HG02588 (cell line): ENCODE measurements around the gene KRIT1.
"Not testable (repeated sequence)": the region's sequence is repeated elsewhere in the genome, so short reads cannot be mapped to it uniquely, and the experiment has no call there.

Experiments used
- ATAC-seq: cut with Tn5 transposase; IDR thresholded peaks from one replicate; pipeline ENCODE4 v1.9.1; 2021; ENCODE audit warnings: mild to moderate bottlenecking, moderate library complexity; ENCODE audit not compliant: unreplicated experiment

The KRIT1 gene

DNA sequence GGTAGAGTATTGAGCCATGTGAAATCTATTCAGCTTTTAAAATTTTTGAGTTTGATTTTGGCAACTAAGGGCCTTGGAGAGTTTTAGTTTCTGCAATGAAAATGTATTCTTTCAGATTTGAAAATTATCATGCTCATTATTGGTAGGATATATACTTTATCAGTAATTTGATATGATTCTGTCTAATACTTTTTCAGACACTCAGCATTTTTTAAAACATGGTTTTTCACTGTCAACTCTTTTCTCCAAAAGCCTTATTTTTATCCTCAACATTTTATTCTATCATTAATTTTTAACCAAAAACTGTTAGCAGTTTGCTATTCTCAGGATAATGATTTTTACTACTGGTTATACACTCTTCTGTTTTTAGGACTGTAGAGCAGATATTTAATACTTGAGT, 4.9 kb upstream of the KRIT1 start:
- no peak for ATAC-seq

DNA sequence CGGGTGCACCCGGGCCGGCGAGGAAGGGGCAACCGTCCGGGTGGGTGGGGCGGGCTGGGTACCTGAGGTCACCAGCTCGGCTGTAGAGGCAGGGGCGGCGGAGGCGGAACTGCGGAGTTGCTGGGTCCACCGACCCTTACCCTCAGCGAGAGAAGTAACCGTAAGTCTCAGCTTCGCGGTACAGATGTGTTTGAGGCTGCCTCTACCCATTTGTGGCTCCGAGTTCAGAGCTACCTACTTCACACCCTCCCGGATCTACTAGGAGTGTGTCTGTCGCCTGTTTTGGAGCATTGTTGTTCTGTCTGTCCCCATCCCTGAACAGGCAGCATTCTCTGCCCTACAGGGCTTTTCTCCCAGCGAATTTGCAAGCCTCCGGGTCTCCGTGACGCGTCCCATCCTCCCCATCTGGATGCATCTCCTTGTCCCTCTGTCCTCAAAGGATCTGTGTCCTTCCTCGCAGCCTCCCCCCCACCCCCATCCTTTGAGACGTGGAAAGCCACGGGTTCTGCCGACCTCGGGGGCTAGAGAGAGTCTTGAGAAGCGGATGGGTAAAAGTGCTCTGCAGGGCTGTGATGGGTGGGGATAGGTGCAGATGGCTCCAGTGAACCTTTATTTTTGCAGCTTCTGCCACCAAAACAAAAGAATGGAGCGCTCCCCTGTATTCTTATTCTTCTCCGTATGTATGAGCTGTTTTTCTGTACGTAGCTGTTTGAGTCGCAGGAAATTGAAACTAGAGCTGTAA, 817 bp upstream of the KRIT1 start:
- peak; percentile 26 for ATAC-seq

DNA sequence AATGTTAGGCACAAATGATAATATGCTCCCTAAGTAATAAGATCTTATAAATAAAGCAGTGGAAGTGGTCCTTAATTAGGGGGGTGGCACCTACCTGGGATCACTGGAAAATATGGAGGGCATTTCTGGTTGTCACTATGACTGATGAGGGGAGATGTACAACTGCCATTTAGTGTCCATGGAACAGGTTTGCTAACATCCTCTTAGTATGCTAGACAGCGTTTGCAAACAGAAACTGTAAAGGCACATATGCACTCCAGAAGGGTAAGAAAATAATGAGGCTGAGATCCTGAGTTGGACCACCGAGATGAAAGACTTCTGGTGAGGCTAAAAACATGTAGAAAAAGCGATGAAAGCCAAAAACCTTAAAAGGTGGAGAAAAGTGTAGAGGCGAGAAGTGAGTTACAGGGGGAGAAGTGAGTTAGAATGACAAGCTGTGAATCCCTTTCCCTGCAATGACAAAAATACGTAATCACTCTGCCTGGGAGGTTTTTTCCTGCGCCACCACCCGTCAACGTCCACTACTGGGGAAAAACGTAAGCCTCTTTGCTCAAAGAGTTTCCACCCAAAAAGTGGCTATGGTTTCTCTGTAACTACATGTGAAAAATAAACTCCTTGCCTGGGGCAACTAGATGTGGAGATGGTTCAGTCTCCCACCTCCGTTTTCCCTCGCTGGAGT, 767 bp downstream of the KRIT1 start:
- no peak for ATAC-seq

DNA sequence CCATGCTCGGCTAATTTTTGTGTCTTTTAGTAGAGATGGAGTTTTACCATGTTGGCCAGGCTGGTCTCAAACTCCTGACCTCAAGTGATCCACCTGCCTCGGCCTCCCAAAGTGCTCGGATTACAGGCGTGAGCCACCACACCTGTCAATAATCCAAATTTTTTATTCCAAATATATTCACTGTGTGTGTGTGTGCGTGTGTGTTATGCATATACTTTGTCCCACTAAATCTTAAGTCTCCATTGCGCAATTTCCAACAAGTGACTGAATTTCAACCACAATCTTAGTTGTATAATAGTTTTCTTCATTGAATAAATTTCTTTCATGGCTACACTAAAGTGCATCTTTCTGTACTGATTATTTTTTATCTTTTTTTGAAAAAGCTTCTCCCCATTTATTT, 2.7 kb downstream of the KRIT1 start:
- ATAC-seq: no peak

DNA sequence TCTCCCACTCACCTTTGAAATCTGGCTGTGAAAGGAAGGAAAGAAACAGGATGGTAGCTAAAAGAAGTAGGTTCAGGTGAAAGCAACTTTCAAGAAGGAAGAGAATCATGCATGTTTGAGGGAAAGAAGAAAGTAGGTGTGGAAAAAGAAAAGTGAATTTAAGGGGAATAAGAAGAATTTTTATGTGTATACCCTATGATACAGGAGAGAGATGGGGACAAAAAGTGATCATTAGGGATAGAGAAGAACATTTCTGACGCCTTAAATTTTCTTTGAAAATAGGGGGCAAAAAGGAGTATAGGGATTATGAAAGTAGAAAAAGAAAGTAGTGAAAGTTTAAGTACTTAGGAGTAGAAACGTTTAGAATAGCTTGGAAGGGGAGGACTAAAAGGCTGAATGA, 15.2 kb downstream of the KRIT1 start:
- no peak for ATAC-seq

DNA sequence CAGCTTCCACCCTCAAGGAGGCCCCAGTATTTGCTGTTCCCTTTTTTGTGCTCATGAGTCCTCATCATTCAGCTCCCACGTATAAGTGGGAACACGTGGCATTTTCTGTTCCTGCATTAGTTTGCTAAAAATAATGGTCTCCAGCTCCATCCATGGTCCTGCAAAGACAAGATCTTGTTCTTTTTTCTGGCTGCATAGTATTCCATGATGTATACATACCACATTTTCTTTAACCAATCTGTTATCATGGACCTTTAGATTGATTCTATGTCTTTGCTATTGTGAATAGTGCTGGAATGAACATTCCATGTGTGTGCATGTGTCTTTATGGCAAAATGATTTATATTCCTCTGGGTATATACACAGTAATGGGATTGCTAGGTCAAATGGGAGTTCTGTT, 17.0 kb downstream of the KRIT1 start:
- no peak for ATAC-seq

DNA sequence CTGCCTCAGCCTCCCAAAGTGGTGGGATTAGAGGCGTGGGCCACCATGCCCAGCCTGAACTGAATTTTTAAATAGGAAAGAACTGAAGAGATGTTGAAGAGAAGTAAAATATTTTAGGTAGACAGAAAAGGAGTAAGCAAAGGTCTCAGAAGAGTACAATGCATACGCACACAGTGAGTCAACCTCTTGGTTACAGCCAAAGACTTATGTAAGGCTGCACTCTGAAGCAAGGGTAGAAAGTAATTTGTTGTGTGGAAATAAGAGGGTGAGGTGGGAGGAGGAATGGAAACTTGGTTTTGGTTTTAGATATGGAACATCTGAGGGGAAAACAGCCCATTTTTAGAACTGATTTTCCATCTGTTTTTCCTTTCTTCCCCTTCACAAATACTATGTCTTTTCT, 17.6 kb downstream of the KRIT1 start:
- no peak for ATAC-seq

DNA sequence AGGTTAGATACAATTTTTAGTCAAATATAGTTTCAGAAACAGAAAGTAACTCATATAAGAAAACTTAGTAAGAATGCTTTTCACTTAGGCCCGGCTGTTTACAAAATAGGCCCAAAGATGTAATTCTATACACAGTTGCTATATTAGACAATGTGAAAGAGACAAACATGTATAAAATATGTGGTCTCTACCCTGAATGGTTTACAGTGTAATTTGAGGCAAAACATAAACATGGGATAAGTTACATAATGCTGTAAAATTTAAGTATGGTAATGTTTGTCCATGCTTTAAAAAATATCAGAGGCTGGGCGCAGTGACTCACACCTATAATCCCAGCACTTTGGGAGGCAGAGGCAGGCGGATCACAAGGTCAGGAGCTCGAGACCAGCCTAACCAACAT, 18.7 kb downstream of the KRIT1 start:
- ATAC-seq: no peak

DNA sequence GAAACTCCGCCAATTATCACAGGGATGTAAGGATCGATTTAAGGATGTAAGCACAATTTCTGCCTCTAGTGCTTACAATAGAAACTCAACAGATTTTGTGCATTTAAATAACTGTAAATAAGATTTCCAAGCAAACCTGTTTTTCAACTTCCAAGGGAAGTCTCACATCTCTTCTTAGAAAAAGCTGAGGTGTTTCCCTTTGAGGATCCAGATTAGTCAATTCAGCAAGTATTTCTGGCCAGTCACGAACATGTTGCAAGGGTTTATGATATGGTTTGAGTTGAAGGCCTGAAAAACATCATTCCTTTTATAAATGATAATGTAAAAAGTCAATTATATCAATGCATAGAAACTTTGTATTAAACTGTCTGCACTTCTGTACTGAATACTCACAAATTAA, 23.9 kb downstream of the KRIT1 start:
- no peak for ATAC-seq

DNA sequence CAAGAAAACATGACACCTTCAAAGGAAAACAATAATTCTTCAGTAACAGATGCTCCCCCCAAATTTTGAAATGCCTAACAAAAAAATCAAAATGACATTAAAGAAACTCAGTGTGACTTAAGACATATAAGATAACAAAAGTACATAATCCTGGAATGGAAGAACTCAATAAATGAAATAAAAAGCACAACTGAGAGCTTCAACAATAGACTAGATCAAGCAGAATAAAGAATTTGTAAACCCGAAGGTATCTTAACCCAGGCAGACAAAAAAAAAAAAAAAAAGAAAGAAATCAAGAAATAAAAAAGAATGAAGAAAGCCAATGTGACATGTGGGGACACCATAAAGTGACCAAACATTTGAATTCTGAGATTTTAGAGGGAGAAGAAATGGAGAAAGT, 39.0 kb downstream of the KRIT1 start:
- ATAC-seq: no peak

DNA sequence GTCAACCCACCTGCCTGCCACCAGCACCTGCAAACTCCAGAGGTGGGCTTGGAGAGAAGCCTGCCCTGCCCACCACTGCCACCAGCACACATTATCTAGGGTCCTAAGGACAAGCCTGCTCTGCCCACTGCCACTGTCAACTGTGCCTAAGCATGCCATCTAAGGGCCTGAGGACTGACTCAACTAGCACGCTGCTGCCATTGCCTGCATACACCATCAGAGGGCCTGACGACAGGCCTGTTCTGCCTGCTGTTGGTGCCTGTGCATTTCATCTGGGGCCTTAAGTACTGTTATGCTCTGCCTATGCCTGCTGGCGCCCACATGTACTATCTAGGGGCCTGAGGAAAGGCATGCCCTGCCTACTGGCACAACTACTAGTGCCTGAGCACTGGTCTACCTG, 39.7 kb downstream of the KRIT1 start:
- ATAC-seq: no peak

DNA sequence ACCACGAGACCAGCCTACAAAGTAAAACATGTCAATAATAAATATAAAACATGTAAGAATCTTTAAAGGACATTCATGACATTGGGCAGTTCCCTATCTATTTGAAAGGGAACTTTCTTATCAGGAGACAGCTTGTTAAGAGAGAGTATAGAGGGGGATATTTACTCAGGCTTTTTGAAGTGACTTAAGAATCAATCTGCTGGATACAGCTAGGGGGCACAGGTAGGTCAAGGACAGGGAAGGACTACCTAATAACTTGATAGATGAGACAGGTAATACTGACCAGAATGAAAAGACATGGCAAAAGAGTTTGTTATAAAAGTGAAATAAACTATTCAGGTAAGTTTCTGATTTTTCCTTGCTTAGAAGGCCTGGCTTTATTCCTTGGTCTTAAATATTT, 44.9 kb downstream of the KRIT1 start:
- no peak for ATAC-seq

DNA sequence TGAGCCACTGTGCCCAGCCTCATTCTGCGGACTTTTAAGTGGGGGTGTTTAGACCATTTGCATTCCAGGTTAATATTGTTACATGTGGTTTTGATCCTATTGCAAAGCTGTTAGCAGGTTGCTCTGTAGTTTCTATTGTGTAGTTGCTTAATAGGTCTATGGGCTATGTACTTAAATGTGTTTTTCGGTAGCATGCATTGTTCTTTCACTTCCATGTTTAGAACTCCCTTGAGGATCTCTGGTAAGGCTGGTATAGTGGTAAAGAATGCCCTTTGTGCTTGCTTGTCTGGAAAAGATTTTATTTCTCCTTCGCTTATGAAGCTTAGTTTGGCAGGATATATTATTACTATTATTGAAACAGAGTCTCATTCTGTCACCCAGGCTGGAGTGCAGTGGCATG, 53.4 kb downstream of the KRIT1 start:
- no peak for ATAC-seq

DNA sequence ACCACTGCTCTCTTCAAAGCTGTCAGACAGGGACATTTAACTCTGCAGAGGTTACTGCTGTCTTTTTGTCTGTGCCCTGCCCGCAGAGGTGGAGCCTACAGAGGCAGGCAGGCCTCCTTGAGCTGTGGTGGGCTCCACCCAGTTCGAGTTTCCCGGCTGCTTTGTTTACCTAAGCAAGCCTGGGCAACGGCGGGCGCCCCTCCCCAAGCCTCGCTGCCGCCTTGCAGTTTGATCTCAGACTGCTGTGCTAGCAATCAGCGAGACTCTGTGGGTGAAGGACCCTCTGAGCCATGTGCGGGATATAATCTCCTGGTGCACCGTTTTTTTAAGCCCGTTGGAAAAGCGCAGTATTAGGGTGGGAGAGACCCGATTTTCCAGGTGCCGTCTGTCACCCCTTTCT, 56.5 kb downstream of the KRIT1 start:
- not testable (repeated sequence) for ATAC-seq

DNA sequence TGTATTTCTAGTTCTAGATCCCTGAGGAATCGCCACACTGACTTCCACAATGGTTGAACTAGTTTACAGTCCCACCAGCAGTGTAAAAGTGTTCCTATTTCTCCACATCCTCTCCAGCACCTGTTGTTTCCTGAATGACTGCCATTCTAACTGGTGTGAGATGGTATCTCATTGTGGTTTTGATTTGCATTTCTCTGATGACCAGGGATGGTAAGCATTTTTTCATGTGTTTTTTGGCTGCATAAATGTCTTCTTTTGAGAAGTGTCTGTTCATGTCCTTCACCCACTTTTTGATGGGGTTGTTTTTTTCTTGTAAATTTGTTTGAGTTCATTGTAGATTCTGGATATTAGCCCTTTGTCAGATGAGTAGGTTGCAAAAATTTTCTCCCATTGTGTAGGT, 61.4 kb downstream of the KRIT1 start:
- not testable (repeated sequence) for ATAC-seq

DNA sequence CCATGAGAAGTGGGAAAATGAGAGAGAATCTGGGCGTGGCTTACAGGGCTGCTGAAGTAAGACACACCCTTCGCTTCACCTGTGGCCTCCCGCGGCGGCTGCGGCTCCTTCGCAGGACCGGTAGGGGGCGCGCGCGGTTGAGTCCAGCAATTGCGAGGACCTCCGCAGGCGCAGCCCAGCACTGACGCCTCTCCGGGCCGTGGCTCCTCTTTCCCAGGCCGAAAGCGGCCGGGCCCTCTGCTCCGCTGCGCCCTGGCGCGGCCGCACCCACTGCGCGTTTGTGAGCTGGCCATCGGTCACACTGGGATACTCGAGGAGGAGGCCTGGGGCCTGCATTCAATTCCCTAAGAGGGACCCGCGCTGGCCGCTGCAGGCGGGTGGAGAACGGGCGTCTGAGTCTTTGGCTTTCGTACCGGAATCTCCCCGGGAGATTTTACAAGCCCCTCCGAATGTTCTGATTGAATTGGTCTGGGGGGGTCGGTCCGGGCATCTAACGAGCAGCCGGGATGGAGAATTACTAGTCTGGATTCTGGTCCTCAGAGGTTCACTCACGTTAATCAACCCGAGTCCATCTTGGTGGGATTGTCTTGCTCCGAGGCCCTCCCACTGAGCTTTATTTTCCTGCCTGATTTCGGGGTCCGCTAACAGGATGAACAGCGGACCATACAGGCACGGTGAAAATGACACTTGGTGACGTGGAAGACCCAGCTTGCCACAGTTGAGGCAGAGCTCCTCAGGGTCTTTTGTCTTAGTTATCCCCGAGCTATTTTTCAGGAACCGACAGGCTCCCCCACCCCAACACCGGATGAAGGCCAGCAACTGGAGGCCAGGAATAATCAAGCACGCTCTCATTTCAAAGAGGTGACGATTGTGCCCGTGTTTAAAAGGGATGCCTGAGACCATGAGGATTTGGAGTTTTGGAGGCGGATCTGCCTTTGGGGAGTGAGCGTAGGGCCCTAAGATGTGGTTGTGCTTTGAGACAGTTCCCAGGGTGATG, 66.5 kb downstream of the KRIT1 start, which contains the start of gene LRRD1:
LRRD1 (minus strand) TSS at position 215 of the 997 bp plus-strand sequence. CDS start 13,940 bp downstream, outside the sequence.
- peak; percentile 99 for ATAC-seq

DNA sequence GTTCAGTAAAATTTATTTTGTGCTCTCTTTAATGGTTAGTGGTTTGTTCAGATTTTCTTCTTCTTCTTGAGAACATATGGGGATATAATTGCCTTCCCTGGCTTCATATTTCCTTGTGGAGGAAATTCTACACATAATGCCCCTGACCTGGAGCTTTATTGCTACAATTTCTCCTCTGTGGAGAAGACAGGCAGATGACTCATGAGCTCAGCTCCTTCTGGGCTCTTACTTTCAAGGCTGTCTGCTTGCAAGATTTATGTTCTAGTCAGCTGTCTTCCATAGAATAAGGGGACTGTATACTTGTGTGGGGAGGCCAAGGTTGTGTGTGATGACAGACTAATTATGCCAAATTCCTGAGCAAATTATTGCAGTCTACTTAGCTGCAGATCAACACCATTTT, 68.4 kb downstream of the KRIT1 start:
- ATAC-seq: no peak

DNA sequence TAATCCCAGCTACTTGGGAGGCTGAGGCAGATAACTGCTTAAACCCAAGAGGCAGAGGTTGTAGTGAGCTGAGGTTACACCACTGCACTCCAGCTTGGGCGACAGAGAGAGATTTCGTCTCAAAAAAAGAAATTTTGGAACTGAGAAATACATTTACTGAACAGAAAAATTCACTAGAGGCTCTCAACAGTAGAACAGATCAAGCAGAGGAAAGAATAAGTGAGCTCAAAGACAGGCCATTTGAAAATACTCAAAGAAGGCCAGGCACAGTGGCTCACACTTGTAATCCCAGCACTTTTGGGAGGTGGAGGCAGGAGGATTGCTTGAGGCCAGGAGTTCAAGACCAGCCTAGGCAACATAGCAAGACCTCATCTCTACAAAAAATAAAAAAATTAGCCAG, 76.2 kb downstream of the KRIT1 start:
- not testable (repeated sequence) for ATAC-seq

DNA sequence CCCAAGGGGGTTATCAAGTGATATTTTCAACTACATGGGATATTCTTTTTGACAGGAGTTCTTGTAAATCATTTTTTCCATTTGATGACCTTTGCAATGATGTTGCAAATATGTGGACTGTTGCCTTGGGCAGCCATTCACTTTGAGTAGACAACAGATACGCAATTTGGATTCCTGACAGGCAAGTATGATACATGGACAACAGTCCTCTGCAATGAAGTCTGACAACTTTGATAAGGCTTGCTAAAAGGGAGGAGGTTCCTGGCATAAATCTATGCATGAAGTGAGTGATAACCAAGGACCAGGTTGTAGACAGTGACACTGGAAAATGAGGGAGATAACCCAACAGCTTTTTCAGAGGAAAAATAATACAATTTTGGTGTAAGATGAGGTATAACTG, 84.4 kb downstream of the KRIT1 start:
- ATAC-seq: no peak

DNA sequence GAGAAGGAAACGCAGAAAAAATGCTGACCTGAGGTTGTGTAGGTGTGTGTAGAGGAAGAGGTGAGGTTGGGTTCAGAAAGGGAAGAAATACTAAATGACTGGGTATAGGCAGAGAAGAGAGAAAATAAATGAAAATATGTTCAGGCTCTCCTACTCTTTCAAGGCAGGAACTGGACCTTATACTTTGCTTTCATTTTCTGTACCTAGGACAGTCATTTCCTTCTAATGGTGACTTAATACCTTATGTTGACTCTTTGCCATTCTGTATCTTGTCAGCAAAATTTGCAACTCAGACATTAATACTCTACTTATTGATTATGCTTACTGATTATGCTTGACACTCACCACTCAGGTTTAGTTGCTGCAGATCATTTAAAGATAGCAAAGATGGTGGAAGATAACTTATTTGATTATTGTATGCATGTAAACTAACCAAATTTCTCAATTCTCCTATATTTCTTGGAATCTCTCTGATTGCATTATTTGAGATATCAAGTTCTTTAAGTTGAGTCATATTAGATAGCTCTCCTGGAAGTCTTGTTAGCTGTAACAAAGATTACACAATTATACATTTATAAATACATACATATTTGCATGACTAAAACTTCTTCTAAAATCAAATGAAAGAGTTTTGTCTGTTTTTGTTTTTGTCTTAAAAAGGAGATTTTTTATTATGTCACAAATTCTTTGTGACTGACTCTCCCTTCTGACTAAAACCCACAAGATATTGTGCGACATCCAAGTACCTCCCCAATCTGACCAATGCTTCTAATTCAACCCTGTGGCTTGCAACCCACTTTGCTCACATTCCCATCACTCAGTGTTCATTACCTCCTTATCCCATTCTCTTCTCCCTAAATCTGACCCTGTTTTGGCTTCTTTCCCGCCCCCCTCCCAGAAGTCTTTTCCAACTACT, 86.8 kb downstream of the KRIT1 start:
- no peak for ATAC-seq
